HCT116 (cell line): Measurements from ENCODE around the gene TAS2R60.

Experiments used
- EGR1 ChIP-seq: IDR thresholded peaks from 2 replicates; pipeline ENCODE4 v1.6.1; 2012; ENCODE audit warnings: low read depth
- RAD21 ChIP-seq: IDR thresholded peaks from 2 replicates; pipeline ENCODE4 v1.6.1; 2012; ENCODE audit warnings: low read depth, mild to moderate bottlenecking
- SP1 ChIP-seq: IDR thresholded peaks from 2 replicates; pipeline ENCODE4 v1.6.1; 2012; ENCODE audit warnings: low read depth
- TF ChIP-seq, protein P1 (sequence below), 3 experiments: fragments of 200-600 bp in 1 of 3; sonication (generic) in 1 of 3; IDR thresholded peaks in 2 of 3; conservative IDR thresholded peaks in 1 of 3; 2 replicates each; pipeline ENCODE4 v1.5.1; 2012 to 2017; ENCODE audit warnings: low read depth in 2 of 3, low read length in 2 of 3, antibody characterized with exemption in 1 of 3, borderline replicate concordance in 1 of 3, control low read depth in 1 of 3, mild to moderate bottlenecking in 1 of 3, mixed read lengths in 1 of 3, mixed run types in 1 of 3, moderate library complexity in 1 of 3; ENCODE audit not compliant: insufficient read depth in 1 of 3

DNA sequence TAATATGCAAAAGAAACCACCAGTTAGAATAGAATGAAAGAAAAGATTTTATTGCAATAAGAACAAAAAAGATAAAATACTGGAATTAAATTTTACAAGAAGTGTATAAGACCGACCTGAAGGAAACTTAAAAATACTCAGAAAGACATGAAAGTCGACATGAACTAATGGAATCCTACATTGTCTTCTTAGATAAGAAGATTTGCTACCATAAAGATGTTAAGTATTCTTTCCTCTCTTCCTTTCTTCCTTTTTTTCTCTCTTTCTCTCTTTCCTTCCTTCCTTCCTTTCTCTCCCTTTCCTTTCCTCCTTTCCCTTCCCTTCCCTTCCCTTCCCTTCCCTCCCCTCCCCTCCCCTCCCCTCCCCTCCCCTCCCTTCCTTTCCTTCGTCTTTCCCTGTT is 6.5 kb downstream of the TAS2R60 start:
- TF ChIP-seq RAD21 (no peak), EGR1 (no peak), SP1 (no peak)
- TF ChIP-seq, protein P1, sequence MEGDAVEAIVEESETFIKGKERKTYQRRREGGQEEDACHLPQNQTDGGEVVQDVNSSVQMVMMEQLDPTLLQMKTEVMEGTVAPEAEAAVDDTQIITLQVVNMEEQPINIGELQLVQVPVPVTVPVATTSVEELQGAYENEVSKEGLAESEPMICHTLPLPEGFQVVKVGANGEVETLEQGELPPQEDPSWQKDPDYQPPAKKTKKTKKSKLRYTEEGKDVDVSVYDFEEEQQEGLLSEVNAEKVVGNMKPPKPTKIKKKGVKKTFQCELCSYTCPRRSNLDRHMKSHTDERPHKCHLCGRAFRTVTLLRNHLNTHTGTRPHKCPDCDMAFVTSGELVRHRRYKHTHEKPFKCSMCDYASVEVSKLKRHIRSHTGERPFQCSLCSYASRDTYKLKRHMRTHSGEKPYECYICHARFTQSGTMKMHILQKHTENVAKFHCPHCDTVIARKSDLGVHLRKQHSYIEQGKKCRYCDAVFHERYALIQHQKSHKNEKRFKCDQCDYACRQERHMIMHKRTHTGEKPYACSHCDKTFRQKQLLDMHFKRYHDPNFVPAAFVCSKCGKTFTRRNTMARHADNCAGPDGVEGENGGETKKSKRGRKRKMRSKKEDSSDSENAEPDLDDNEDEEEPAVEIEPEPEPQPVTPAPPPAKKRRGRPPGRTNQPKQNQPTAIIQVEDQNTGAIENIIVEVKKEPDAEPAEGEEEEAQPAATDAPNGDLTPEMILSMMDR (IDR thresholded peaks at IDR 0.05 in 2 of 3, conservative IDR thresholded peaks at IDR 0.05 in 1 of 3; ENCODE audit: borderline replicate concordance in 1 of 3, insufficient read depth in 1 of 3, low read depth in 2 of 3, low read length in 2 of 3), result no peak
